BLaER1 (cell line): ENCODE measurements around the gene TRAPPC2L.
A peak's percentile ranks its signal among the peaks of the same experiment; 100 is the strongest.

Experiments used
- H3K27ac ChIP-seq: shearing (Covaris generic); formaldehyde crosslinking; 2 replicates; pipeline ENCODE4 v1.8.1; 2022
- H3K27me3 ChIP-seq: shearing (Covaris generic); formaldehyde crosslinking; 2 replicates; pipeline ENCODE4 v1.8.1; 2022
- H3K36me3 ChIP-seq: shearing (Covaris generic); formaldehyde crosslinking; 2 replicates; pipeline ENCODE4 v1.8.1; 2022
- H3K4me1 ChIP-seq: shearing (Covaris generic); formaldehyde crosslinking; 2 replicates; pipeline ENCODE4 v1.8.1; 2022
- H3K4me2 ChIP-seq: shearing (Covaris generic); formaldehyde crosslinking; 2 replicates; pipeline ENCODE4 v1.8.1; 2022
- H3K4me3 ChIP-seq: shearing (Covaris generic); formaldehyde crosslinking; 2 replicates; pipeline ENCODE4 v1.8.1; 2022
- H3K9ac ChIP-seq: shearing (Covaris generic); formaldehyde crosslinking; 2 replicates; pipeline ENCODE4 v1.8.1; 2022
- H3K9me3 ChIP-seq: shearing (Covaris generic); formaldehyde crosslinking; 2 replicates; pipeline ENCODE4 v1.8.1; 2022
- H4K20me1 ChIP-seq: shearing (Covaris generic); formaldehyde crosslinking; 2 replicates; pipeline ENCODE4 v1.8.1; 2022
- Cebpa-rat ChIP-seq: shearing (Covaris generic); IDR thresholded peaks from 2 replicates; pipeline ENCODE4 v1.8.1; 2022

Gene TRAPPC2L

DNA sequence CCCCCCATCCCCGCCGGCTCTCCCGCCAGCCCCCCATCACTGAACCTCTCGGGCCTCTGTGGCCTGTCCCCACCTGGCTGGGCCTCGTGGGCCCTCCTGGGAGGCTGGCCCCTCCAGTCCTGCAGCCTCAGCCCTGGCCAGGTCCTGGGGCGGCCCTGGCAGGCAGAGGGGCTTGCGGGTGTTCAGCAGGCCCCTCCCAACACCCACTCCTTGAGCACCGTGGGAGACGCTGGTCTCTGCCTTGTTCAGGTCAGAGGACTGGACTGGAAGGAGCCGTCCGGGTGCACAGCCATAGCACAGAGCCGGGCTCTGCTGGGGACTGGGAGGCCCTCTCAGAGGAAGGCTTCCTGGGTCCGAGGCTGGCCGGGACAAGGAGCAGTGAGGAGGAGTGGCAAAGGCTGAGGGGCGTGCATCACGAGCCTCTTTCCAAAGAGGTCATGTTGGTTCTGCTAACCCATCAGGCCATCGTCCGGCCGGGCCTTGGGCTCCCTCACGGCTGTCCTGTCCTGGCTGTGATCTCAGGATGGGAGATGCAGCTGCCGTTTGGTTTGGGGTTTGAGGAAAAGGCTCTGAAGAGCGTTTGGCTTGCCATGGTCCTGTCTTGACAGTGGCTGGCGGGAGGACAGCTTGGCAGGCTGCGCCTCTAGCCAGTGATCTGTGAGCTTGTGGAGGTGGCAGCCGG is 15.9 kb downstream of the TRAPPC2L start:
- Histone ChIP-seq H3K27ac (no peak overlapping the region), H3K9ac (no peak overlapping the region), H3K4me3 (no peak overlapping the region), H3K4me1 (peaks cover 37% of the 10 kb centered on the region), H3K36me3 (peaks cover 38% of the 10 kb centered on the region), H3K9me3 (no peaks in the 10 kb centered on the region), H4K20me1 (peaks cover 80% of the 10 kb centered on the region), H3K27me3 (peaks cover 35% of the 10 kb centered on the region), H3K4me2 (no peak overlapping the region)
- TF ChIP-seq Cebpa-rat, result no peak

DNA sequence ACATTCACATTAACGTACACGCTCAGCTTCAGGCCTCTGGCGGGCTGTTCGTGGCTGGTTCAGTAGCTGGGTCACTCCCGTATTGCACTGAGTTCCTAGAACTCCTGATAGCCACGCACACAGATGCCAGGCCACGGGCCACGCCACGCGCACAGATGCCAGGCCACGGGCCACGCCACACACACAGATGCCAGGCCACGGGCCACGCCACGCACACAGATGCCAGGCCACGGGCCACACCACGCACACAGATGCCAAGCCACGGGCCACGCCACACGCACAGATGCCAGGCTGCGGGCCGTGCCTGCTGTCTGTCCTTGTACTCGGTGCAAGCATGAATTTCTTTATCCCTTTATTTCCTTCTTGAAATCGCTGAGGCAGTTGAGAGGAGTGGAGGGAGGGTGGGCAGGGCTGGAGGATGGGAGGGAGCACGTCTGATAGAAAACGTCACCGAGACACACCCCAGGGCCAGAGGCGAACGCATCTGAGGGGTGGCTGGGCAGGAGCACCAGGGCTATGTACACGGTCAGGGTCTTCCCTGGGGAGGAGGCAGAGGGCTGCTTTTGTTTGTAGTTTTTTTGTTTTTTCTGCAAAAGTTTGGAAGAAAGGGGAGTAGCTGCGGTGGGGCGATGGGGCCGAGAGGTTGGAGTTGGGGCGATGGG is 18.1 kb downstream of the TRAPPC2L start:
- Histone ChIP-seq H3K4me2 (no peak overlapping the region), H3K9me3 (no peaks in the 10 kb centered on the region), H4K20me1 (peaks cover 90% of the 10 kb centered on the region), H3K27ac (no peak overlapping the region), H3K36me3 (peaks cover 61% of the 10 kb centered on the region), H3K4me1 (peaks cover 39% of the 10 kb centered on the region), H3K9ac (no peak overlapping the region), H3K27me3 (peaks cover 19% of the 10 kb centered on the region), H3K4me3 (no peak overlapping the region)
- no peak for TF ChIP-seq Cebpa-rat

DNA sequence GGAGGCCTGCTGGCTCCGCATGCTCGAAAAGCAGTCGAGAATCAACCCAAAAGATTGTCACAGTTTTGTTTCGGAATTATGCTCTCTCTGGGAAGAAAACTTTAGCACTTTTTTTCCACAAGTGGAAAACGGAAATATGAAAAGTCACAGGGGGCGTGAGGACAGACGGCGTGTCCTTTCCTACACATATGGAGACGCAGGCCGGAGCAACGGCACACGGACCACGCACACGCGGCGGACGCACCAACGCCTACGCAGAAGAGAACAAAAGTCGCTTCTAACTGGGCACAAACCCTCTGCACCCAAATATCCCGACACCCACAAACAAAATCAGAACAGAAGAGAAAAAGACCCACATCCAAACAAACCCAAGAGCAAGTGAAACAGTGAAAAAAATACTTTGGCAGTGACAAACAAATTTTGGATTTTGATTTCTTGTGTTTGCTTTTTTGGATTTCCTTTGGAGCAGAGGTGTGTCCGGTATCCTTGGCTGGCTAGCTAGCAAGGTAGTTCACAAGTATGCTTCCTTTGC is 18.8 kb downstream of the TRAPPC2L start:
- no peak for TF ChIP-seq Cebpa-rat
- H3K4me2 ChIP-seq, result no peak overlapping the region
- H3K36me3 ChIP-seq, result peaks cover 68% of the 10 kb centered on the region
- H3K9ac ChIP-seq, result no peak overlapping the region
- H3K9me3 ChIP-seq, result no peaks in the 10 kb centered on the region
- peaks cover 91% of the 10 kb centered on the region for H4K20me1 ChIP-seq
- H3K4me1 ChIP-seq, result peaks cover 39% of the 10 kb centered on the region
- H3K4me3 ChIP-seq, result no peak overlapping the region
- H3K27me3 ChIP-seq, result peaks cover 12% of the 10 kb centered on the region
- no peak overlapping the region for H3K27ac ChIP-seq

DNA sequence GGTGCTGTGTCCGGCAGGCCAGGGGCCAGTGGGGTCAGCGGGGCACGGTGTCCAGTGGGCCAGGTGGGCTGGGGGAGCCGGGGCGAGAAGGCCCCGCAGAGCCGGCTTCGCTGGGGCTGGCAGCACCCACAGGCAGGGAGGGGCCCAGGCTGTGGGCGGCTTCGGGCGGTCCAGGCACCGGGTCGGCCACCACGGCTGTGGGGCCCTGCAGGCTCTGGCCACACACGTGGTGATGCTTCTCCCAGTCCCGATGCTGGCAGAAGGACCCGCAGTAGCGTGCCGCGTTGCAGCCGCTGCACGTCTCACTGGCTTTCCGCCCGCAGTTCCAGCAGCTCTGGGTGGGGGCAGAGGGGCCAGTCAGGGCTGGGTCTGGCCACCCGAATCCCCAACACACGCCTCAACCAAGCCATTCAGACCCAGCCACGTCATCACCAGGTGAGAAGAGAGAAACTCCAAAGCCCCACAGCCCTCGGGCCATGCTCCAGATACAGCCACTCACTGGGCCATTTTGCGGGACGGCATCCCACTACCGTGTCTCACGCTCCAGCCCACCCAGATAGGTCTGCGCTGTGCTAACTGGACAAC is 20.1 kb downstream of the TRAPPC2L start:
- no peak overlapping the region for H3K4me3 ChIP-seq
- H3K9ac ChIP-seq, result no peak overlapping the region
- peaks cover 92% of the 10 kb centered on the region for H4K20me1 ChIP-seq
- H3K27ac ChIP-seq, result no peak overlapping the region
- no peaks in the 10 kb centered on the region for H3K9me3 ChIP-seq
- H3K4me2 ChIP-seq, result no peak overlapping the region
- peaks cover 39% of the 10 kb centered on the region for H3K4me1 ChIP-seq
- no peak for TF ChIP-seq Cebpa-rat
- H3K27me3 ChIP-seq, result no peaks in the 10 kb centered on the region
- H3K36me3 ChIP-seq, result peaks cover 81% of the 10 kb centered on the region

DNA sequence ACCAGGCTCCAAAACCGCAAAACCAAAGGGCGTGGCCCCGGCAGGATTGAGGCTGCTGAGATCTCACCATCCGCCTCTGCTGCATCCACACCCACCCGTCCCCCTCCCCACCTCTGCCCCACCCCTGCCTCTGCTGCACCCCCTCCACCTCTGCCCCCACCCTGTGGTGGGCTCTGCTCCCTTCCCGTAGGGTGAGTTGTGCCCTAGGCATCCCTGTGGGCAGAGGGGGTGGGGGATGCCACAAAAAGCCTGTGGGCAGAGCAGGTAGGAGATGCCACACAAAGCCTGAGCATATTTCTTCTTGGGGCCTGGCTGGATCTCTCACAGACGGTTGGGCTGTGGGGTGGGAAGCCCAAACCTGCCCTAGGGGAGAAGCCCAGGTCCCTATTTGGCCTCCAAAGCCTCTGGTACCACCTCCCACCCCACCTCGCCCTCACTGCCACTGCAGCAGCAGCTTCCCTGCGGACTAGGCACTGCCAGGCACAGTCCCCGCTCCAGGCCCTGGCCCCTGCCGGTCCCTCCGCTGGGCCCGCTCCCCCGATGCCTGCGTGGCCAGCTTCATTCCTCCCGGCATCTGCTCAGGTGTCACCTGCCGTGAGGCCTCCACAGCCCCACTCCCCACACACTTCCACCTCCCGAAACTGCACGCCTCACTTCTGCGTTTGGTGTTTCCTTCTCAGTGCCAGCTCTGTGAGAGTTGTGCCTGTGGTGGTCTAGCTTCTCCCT is 20.8 kb downstream of the TRAPPC2L start:
- H3K4me1 ChIP-seq, result peaks cover 46% of the 10 kb centered on the region
- H3K27ac ChIP-seq, result peak overlapping the region; percentile 38; the same call in 1 of the 2 replicates
- no peaks in the 10 kb centered on the region for H3K9me3 ChIP-seq
- no peak overlapping the region for H3K9ac ChIP-seq
- no peaks in the 10 kb centered on the region for H3K27me3 ChIP-seq
- peaks cover 88% of the 10 kb centered on the region for H3K36me3 ChIP-seq
- H4K20me1 ChIP-seq, result peaks cover 94% of the 10 kb centered on the region
- no peak for TF ChIP-seq Cebpa-rat
- H3K4me3 ChIP-seq, result no peak overlapping the region
- H3K4me2 ChIP-seq, result peak overlapping the region; percentile 30; the same call in 1 of the 2 replicates

DNA sequence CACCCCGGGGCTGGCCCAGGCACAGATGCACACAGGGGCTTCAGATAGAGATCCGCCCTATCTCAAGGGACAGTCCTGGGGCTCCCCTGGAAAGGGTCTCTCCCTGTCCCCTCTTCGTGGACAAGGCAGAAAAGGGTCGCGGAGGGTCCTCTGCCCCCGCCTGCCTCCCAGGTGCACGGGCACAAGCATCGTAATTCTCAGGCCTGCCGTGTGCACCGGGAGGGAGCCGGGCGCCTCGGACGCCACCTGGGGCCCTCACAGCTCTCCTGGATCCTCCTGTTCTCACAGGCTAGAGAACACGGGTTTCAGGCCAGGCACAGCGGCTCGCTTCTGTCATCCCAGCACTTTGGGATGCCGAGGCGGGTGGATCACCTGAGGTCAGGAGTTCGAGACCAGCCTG is 21.4 kb downstream of the TRAPPC2L start:
- Histone ChIP-seq H3K4me3 (no peak overlapping the region), H3K9ac (no peak overlapping the region), H3K4me1 (peaks cover 52% of the 10 kb centered on the region), H3K27me3 (no peaks in the 10 kb centered on the region), H3K4me2 (0 out of 2 replicates have a peak overlapping the region, but pooled peaks have one; percentile 30), H3K9me3 (no peaks in the 10 kb centered on the region), H3K27ac (no peak overlapping the region), H3K36me3 (peaks cover 94% of the 10 kb centered on the region), H4K20me1 (peaks cover 94% of the 10 kb centered on the region)
- TF ChIP-seq Cebpa-rat, result no peak

DNA sequence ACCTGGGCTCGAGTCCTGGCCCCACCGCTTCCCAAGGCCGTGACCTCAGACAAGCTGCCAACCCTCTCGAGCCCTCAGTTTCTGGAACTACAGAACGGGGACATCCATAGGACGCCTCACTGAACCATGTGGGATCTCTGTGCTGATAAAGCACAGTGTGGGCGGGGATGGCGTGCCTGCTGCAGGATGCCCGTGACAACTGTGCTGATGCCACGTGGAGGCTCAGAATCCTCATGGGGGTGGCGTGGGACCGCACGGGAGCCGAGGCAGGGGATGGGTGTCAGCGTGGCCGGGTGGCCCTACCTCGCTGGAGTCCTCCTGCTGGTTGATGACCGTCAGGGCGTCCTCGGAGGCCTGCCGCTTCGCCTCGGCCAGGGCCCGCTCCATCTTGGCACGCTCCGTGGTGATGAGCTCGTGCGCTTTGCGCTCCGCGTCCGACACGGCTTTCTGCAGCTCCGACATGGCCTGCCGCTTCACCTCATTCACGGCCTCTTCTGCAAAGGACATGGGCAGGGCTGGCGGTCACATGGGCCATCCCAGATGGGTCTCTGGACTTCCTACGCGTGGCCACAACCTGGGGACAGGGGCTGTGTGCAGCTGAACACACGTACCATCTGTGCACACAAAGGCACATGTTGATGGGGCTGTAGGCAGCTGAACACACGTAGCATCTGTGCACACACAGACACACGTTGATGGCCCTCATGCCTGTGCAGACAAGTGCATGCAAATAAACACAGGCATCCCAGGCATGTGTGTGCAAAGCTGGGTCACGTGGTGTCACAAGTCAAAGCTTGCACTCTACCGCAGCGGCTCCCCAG is 22.2 kb downstream of the TRAPPC2L start:
- Histone ChIP-seq H3K9ac (no peak overlapping the region), H3K4me1 (peaks cover 60% of the 10 kb centered on the region), H3K27me3 (no peaks in the 10 kb centered on the region), H3K4me3 (no peak overlapping the region), H3K9me3 (no peaks in the 10 kb centered on the region), H3K36me3 (peaks cover 94% of the 10 kb centered on the region), H3K27ac (no peak overlapping the region; the same call in 1 of the 2 replicates), H4K20me1 (peaks cover 94% of the 10 kb centered on the region), H3K4me2 (no peak overlapping the region)
- TF ChIP-seq Cebpa-rat, result no peak

DNA sequence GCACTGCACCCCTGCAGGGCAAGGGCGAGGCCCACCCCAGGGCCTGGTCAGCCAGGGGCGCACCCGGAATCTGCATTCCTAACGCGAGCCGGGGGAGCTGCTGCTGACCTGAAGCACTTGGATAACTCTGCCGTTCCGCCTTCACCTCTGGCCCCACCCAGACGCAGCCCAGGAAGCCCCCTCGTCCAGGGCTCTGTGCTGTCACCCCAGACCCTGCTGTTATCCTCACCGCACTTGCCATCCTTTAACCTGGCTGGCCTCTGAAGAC is 22.8 kb downstream of the TRAPPC2L start:
- Histone ChIP-seq H3K27me3 (no peaks in the 10 kb centered on the region), H3K4me1 (peaks cover 66% of the 10 kb centered on the region), H3K9ac (no peak overlapping the region), H3K4me3 (no peak overlapping the region), H4K20me1 (peaks cover 94% of the 10 kb centered on the region), H3K36me3 (peaks cover 95% of the 10 kb centered on the region), H3K9me3 (no peaks in the 10 kb centered on the region), H3K4me2 (no peak overlapping the region), H3K27ac (no peak overlapping the region; the same call in 1 of the 2 replicates)
- no peak for TF ChIP-seq Cebpa-rat
